ENCODE data around the gene SEMA5A.

The SEMA5A gene

DNA sequence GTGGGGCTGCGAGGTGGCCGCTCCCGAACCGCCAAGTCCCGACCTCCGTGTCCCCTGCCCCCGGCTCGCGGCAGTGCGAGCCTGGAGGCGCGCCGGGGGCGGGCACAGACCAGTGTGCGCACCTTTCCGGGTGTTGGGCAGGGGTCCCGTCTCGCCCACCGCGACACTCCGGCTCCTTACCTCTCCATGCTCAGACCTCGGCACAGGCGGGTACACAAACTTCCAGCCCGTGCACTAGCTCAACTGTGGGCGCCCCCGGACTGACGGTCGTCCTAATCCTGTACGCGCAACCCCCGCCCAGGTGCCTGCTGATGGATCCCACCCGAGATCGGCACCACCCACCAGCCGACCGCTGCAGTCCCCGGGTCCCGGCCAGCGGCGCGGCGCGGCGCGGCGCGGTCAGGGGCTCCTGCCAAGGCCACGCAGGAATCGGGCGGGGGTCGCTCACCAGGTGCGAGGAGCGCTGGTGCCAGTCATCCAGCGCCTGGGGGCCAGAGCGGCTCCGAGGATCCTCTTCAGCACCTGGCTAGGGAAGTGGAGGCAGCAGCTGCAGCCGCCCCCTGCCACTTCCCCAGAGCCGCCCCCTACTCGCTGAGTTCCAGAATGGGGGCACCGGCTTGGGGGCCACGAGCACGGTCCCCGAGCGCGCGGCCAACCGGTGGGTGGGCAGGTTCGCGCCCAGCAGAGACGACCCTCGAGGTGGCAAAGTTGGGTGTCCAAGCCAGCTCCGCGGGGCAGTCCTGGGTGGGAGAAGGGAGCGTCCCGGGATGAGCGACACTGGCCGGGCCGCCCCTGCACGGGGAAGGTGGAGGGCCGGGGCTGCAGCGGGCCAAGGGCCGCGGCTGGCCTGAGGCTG, 511 bp downstream of the SEMA5A start:
- DNase-seq, result no peak

DNA sequence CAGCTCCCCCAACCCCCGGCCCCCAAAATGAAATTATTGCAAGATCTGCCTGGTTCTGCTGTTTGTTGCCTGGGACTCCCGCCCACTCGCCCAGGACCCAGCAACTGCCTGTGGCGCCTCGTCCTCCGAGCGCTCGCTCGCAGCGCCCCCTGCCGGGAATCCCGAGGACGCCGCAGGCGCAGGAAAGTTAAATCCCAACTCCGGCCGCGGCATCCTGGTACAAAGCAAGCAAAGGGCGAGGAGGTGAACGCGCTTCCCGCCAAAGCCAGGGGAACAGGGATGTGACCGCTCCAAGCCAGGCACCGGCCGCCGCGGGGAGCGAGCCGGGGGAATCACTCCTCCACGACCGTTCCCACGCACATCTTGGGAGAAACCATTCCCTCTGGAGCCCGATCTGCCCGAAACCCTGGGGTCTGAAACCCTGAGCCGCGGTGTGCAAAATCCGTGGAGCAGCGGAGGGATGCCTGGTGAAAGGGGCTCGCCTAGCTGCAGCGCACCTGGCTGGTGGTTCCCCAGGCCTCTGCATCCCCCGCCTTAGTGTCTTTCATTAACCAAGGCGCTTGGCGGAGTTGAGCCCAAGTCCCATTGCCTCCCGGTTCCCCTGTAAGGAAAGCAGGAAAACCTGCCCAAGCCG, 1.3 kb downstream of the SEMA5A start:
- DNase-seq, result peak; percentile 77

DNA sequence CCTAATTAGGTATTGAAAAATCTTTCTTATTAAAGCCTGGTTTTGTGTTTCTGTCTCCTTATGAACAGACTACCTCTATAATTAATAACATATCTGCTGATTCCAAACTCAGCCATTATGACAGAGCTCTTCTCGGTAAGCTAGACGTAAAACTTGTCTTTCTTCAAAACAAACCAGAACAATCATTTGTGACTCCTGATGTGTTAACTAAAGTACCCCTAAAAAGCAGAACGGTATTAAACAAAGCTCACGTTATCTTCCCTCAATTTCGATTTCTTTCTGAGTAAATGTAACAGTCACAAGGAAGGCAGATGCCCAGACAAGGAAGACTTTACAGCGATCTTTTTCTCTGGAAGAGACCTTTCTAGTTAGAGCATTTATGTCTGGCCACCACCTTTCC, 1.8 kb downstream of the SEMA5A start:
- DNase-seq, result peak; percentile 64

DNA sequence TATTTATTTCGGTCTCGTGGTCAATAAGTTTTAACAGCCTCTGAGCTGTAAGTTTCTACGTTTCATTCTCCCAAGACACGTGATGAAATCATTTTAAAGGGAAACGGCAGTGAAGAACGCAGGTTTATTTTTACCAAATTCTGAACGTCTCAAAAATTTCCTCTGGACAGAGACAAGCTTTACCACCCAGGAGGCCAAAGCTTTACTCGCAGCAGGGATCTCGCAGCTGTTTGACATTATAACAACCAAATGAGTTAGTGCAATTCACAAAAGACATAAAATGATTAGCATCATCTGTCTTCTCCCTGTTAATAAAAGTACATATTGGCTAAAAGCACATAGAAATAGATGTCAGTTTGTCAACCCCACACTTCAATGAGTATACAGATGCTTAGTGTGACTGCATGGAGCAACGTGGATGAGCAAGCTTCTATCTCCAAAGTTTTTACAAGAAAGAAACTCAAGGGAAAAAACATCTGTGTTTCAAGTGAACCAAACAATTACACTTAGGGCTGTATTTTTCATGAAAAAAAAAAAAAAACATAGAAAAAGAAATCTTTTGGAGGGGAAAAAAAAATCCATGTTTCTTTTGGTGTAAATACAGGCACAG, 2.5 kb downstream of the SEMA5A start:
- DNase-seq, result no peak

DNA sequence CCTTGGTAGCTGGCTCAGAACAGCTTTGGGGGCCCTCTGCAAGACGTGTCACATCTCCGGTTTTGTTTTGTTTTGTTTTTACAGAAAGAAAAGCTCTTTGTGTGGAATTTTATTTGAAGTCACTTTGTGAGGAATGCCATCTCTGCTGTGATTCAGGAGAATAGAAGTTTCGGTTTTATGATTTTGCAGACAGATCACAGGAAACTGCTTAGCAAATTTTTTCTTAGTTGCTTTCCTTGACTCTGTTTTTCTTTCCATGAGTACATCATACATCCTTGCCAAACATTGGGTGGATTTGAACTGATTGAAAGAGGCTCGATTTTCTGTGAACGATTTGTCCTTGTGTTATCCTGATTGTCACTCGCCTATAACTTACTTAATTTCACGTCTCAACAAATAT, 5.1 kb downstream of the SEMA5A start:
- peak; percentile 12 for DNase-seq

DNA sequence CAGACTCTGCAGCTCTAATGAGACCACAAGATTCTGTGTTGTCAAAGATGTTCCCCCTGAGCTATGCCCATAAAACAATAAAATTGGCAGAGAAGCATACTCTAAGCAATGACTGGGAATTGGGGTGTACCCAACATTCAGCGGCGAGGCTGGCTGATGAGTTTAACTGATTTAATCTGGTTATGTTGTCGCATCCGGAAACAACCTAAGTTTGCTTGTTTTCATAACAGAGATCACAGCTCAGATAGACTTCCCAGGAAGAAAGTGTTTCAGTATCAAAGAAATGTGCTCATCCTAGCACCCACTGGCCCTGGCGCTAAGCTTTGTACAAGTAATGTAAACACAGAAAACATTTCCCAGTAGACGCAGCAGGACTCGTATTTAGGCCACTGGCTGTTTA, 7.4 kb downstream of the SEMA5A start:
- no peak for DNase-seq

DNA sequence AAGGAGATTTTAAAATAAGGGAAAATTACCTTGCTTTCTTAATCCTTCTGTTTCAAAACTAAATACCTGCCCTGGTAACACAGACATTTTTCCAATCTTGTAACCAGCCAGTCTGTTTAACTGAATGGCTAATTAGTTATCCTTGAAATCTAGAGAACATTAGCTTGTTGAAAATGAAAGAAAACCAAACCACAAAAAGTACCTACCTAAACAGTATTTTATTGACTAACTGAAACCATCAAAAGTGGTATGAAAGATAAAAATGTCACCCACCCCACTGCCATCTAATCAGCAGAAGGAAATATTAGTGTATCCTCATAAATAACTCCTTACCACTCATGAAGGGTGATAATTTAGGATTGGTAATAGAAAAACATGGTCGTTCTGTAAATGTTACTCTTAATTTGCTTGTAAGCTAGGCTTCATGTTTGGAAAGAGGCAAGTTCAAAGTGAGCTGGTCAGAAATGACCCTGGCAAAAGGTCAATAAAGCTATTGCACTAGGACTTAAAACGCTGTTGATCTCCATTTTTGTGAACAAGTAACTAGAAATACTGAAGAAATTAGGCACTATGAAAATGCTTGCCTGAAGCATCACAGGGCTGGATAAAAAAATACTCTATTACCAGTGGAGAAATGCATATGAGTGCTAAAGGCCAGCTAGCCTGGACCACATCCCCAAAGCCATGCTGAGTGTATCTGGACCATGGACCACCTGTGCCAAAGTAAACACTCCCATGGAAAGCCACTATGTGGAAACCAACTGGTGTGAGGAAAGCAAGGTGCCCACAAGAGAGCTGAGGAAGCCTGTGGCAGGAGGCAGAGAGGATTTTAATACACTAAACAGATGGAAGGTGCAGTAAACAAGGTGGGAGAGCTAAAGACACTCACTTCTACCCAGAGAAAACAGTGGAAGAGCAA, 8.4 kb downstream of the SEMA5A start:
- no peak for DNase-seq

DNA sequence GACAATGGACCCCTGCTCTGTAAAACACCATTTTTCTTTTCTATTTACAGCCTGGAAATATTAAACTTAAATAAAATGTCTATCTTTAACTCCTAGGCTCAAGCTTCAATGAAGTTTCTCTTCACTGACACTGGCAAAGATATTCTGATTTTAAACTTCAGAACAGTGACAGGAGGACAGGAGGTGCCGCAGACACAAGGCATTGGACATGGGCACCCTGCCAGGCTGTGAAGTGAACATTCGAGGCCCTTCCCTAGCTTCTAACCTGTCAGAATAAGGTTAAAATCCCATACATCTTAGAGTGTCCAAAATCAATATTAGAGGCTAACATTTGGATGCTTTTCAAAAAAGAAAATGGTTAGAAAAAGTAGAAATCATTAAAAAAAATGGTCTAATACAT, 9.2 kb downstream of the SEMA5A start:
- no peak for DNase-seq

DNA sequence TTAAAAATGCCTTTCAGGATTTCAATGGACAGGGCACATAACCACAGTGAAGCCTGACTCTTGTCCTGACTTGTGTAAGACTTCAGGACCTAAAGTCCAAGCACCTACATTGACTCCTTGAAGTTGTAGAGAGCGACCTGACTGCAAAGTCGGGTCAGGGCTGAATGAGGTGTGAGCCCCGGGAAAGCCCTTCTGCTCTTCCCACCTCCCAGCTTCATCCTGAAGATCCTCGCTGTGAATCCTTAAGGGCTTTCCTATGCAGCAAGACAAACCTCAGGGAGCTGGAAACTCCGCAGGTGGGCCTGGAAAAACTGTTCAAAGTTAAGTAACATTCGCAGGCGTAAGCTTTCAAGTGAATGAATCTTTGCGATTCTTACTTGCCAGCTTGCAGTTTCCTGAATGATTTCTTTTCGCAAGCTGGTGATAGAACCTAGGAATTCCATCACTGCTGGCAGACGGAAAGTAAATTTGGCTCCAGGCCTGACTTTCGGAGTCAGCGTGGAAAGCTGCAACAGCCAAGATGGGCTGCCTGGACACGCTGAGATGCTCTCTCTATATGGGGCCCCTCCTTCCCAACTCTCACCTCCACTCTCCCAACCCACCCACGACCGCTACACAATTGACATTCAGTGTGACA, 10.9 kb downstream of the SEMA5A start:
- DNase-seq, result no peak

DNA sequence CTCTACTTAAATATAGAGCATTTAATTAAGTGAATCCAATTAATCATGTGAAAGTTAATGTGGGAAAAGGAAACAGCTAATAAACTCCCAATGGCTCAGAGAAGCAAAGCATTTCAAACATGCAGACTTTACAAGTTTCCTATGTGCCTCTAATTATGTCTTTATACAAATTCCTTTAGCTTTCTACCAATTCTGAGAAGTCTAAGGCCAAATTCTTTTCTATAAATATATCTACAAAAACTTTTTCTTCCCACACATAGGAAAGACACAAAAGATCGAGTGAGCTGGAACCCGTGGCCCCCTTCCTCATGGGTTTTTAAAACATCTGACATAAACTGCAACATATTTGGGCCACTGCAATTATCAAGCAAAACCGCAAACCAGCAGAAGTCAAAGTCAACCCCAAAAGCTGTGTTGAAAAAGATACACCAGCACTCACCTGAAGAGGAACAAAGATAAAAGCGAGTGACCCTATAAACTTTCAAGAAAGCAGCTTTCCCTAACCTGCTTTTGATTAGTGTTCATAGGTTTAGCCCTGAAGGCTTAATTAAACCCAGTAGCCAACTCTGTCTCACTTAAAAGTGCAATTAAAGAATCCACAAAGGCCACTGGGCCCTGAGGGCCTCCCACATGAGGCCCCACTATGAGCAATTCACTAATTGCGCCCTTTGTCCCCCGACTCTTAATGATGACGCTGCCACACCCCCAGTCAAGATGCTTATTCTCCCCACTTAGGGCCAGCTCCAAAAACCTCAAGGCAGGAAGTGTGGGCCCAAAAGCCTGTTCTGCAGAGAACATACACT, 12.1 kb downstream of the SEMA5A start:
- no peak for DNase-seq

DNA sequence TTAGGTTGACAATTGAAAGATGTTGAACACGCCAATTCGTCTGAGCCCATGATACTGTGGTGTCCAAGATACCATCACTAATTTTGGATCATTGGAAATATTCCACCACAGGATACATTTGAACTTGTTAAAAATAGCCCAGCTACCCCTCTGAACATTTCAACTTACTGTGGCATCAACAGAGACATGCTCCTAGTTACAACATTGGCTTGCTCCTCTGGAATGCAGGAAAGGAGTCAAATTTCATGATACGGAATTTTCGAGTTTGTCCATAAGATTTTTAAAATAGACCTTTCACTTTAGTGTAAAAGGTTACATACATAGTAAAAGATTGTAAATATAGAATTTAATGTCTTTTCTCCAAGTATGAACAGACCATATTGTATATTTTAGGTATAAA, 12.8 kb downstream of the SEMA5A start:
- no peak for DNase-seq

DNA sequence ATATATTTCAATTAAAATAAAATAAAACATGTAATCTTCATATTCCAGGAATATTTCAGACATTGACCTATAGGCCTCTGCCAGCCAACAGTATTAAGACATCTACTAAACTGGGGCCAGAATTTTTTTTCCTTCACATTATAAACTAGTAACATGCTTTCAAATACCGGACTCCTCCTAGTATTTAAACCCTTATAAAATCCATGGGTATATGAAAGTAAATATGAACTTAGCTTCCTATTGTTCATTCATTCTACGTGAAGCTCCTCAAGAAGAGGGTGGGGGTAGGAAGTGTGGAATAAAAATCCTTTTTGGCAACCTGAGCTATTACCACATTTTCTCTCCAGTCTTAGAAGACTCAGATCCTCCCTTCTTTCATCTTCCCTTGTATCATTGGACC, 16.4 kb downstream of the SEMA5A start:
- no peak for DNase-seq

DNA sequence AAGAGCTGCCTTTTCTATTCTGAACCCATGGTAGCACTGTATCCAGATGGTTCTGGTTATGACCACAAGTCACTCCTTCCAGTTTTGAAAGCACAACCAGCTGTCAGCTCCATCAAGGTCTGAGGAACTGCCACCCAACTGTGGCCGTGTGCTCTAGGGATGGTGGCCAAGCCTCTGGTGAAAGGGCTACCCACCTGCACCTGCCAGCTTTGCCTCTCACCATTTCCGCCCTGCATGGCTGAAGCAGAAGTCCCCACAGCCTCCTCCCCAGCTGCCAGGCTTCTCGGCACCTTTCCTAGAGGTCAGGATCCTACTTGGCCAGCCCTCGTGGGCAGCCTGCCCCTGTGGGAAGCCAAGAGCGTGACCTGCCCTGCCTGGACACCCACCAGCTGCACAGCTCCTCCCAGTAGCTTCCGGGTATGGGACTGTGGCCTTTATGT, 16.8 kb downstream of the SEMA5A start:
- DNase-seq, result no peak

DNA sequence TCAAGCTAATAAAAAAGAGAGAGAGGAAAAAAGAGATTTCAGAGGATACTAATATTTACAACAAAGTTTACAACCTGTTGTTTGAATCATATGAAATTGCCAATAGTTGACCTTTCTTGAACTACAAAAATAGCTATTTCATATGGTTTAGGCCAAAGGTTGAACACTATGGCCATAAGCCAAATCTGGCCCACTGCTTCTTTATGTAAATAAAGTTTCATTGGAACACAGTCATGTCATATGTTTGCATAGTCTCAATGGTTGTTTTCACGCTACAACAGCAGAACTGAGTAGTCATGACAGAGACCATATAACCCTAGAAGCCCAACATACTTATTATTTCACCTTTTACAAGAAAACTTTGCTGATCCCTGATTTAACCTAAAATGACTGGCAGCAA, 20.9 kb downstream of the SEMA5A start:
- DNase-seq, result no peak

DNA sequence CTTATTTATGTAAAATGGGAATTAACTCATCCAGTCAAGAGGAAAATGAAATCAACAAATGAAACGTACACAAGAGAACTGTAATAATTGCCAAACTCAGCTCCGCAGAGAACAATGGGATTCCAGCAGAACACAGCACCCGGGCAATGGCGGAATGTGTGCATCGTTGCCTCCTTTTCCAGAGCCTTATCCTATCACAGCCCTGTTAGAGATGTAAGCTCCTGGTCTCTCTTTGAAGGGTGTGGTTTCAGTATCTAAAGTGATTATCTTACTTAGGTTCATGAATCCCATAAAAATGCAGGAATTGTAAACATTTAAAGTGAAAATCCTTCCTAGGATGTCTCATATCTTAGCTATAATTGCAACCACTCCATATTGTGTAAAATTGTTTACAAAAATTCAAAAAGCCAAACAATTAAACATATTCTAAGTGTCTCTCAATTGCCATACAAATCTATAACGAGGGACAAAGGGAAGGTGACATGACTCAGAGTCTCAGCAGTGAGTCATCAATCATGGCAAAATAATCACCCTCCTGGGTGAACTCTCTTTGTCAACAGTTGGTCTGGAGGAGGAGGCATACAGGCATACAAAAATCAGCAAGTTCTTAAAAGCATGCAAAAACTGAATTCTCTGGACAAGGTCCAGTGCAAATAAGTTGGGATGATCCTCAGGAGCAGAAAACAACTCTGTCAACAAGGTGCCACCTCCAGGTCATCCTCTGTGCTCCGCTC, 22.6 kb downstream of the SEMA5A start:
- DNase-seq, result peak; percentile 49

DNA sequence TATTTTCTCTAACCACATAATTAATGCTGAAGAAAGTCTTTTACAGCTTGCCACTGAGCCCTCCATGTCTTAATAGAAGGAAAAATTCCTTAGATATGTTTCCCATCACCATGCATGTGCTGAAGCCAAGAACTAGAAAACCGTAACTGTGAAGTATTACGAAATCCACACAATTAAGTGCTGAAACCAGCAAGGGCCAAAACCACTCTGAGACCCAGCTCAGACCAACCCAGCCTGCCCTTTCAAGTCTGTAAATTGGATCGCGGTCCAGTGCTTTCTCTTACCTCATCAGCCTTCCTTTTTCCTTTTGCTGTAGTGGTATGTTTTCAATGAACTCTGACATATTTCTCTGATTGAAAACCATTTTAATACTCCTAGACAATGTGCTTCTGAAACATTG, 26.3 kb downstream of the SEMA5A start:
- DNase-seq, result peak; percentile 78

DNA sequence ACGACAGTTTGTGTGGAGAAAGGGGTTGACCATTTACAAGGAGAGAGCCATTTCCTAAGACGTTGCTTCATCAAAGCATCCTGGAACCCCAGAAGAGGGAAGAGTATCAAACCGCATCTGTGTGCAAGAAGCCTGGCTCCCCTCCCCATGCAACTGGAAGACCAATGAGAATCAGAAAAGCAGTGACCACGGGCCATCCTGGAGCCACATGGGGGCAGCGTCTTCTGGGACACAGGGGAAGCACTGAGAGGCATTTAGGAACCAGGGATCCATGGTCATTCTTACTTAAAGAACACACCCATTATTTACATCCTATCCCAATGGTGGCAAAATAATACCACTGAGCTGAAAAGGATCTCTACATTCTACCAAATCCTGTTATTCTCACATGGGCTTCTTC, 29.3 kb downstream of the SEMA5A start:
- DNase-seq, result no peak

DNA sequence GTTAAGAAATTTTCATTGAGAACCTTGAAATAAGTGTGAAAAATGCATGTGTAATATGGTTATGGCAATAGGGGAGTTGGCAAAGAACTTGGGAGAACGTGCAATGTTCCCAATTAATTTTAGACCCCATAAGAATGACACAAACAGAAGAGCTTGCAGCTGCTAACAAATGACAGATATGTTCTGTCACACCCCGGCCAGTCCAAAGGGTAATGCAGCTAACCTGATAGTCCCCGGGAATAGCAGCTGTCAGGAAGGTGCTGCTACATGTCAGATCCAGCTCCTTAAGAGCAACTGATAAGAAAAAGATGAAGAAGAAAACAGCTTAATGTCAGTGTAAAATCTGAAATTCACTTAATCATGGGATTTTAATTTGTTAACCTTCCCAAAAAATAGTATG, 30.4 kb downstream of the SEMA5A start:
- DNase-seq, result no peak

DNA sequence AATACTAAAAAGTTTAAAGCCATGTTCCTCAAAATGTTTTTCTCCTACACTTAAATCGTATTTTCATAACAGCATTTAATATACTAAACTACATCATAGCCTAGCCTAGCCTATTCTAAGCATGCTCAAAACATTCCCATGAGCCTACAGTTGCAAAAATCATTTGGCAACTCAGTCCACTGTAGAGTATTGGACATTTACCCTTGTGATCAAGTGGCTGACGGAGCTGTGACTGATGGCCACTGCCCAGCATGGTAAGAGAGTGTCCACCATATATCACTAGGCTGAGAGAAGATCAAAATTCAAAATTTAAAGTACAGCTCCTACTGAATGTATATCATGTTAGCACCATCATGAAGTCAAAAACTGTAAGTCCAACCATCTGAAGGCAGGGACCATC, 30.9 kb downstream of the SEMA5A start:
- no peak for DNase-seq

DNA sequence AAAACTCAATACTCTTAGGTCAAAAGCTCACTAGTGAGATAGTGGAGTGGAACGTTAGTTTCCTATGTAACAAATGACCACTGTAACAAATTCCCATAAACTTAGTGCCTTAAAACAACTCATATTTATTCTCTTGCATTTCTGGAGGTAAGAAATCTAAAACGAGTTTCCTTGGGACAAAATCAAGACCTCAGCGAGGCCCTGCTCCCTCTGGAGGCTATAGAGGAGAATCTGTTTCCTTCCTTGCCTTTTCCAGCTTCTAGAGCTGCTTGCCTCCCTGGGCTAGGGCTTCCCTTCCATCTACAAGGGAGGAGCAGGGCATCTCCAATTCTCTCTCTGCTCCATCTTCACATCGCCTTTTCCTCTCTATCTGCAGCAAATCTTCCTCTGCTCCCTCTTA, 32.0 kb downstream of the SEMA5A start:
- no peak for DNase-seq

DNA sequence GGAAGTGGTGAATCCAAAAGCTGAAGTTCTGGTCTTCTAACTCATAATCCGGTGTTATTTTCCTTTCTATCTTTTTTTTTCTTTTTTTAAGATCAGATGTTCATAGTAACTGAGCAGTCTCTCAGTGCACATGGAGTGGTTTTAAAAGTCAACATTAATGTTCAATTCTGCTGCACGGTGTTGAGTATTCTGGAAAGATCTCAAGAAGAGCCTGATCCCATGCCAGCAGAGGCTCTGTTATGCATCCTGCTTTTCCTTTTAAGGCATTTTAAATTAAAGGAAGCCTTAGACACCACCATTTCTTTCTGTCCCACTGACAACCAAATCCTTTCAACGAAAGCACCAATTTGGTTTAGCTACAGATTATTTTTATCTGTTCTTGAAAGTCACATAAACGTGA, 33.4 kb downstream of the SEMA5A start:
- no peak for DNase-seq
